Spinal cord (tissue), 10 donors: ENCODE data around the gene BDNF. TPM values are rescaled to one million over a fixed set of nuclear protein-coding genes. Genes with fewer than 3 reads are reported as not detected.

Experiments
- DNase-seq, 6 donors: peaks; one replicate each; pipeline versions ENCODE4 v3.0.0 to v3.0.0-alpha.2; 2013 to 2015; ENCODE audit warnings: low spot score in 6 of 6, low read depth in 4 of 6
- H3K27ac ChIP-seq: one replicate; pipeline ENCODE4 v1.5.1; 2013; ENCODE audit warnings: low read depth, low read length, control low read depth
- H3K27me3 ChIP-seq: one replicate; pipeline ENCODE4 v1.6.1; 2013; ENCODE audit warnings: low read length; ENCODE audit not compliant: control insufficient read depth, insufficient read depth
- H3K36me3 ChIP-seq: one replicate; pipeline ENCODE4 v1.6.1; 2013; ENCODE audit warnings: low read length; ENCODE audit not compliant: control insufficient read depth, insufficient read depth
- H3K4me1 ChIP-seq: one replicate; pipeline ENCODE4 v1.6.1; 2013; ENCODE audit warnings: low read length; ENCODE audit not compliant: control insufficient read depth, insufficient read depth
- H3K4me3 ChIP-seq: one replicate; pipeline ENCODE4 v1.5.1; 2013; ENCODE audit warnings: low read depth, low read length, control low read depth
- H3K9me3 ChIP-seq: one replicate; pipeline ENCODE4 v1.6.1; 2013; ENCODE audit warnings: low read length; ENCODE audit not compliant: control insufficient read depth, insufficient read depth
- WGBS: methylation state at CpG from one replicate; pipeline ENCODE4 v1.1.5; 2013; ENCODE audit warnings: missing lambda C conversion rate; ENCODE audit not compliant: insufficient coverage; 5-methylcytosine and 5-hydroxymethylcytosine counted together
- polyA plus RNA-seq, 2 donors: library from polyadenylated mRNA; unstranded; fragments of 120-200 nt; gene quantifications; one replicate each; pipeline ENCODE4 v1.2.1, GENCODE V29; 2013; ENCODE audit not compliant: insufficient read length in 2 of 2
- total RNA-seq, 2 donors: library from RNA; depleted of rRNA in 1 of 2; stranded (reverse); fragments of 120-200 nt in 1 of 2; fragments of >200 nt in 1 of 2; gene quantifications; one replicate each; pipeline versions ENCODE4 v1.2.3 to v1.2.4, GENCODE V29; 2013 to 2014
- donor health status: healthy.

The BDNF gene
- total and polyA plus RNA-seq, 4 donors, result 1.9 to 3.5 (median 2.4) TPM

- Histone ChIP-seq H3K27me3 (peaks cover 72% of the 10 kb centered on the region), H3K27ac (no peak overlapping the region), H3K4me1 (peaks cover 31% of the 10 kb centered on the region), H3K4me3 (peak overlapping the region; percentile 42), H3K36me3 (no peaks in the 10 kb centered on the region), H3K9me3 (no peaks in the 10 kb centered on the region)
- peak in 5 of 6 donors; percentile 67 to 95 (median 84) for DNase-seq
- under 1% methylated on average over 18 of the region's 18 CpGs for WGBS
These were observed 1.4 kb downstream of the BDNF start for GRCh38 chr11:27698872-27699241.

DNA sequence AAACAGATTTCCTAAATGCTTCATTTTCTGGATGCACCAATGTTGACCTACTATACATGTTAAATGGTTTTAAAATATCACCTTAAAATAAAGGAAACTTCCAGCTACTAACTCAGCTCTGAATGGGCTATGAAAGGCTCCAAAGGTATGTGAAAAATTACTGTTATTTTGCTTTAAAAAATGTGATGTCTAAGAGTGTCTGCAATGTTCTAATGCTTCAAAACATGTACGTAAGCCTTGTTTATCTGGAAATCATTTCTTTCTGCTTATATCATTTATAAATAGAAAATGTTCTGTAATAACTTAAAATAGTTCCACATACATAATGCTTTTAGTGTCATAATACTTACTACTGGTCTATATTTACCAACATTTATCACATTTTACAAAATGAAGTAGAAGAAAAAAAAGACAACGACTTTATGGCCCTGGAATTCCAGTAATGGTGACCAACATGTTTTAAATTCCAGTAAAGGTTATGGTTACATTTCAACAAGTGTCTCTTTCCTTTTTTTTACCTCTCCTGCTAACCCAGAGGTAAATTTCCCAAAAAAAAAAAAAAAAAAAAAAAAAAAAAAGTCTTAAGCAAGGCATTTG is 2.5 kb downstream of the BDNF start:
- Histone ChIP-seq H3K4me1 (peaks cover 31% of the 10 kb centered on the region), H3K4me3 (no peak overlapping the region), H3K27ac (no peak overlapping the region), H3K36me3 (no peaks in the 10 kb centered on the region), H3K27me3 (peaks cover 63% of the 10 kb centered on the region), H3K9me3 (no peaks in the 10 kb centered on the region)
- DNase-seq, result no peak
- no CpG with 5 or more reads among the region's 2 CpGs for WGBS

GRCh38 chr11:27696961-27697360 is 3.3 kb downstream of the BDNF start:
- H3K9me3 ChIP-seq, result no peaks in the 10 kb centered on the region
- no CpG with 5 or more reads among the region's 8 CpGs for WGBS
- no peak for DNase-seq
- no peak overlapping the region for H3K27ac ChIP-seq
- H3K4me3 ChIP-seq, result no peak overlapping the region
- H3K27me3 ChIP-seq, result peaks cover 55% of the 10 kb centered on the region
- peaks cover 31% of the 10 kb centered on the region for H3K4me1 ChIP-seq
- no peaks in the 10 kb centered on the region for H3K36me3 ChIP-seq

DNA sequence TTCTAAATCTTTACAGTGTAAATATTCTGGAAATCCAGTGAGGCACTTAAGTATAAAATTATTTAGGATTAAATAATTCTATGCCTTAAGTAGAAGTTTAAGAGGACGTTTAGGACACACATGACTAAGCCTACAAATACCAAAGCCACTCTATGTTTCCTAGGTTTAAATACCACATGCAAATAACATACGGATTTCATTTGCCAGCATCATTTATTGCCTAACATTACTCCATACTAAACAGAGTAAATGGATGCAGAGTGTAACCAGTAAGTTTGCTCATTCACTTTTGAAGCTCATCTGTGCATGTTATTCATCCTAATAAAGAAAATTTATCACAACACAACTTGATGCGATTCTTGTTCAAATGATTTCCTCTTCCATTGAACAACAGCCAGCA is 4.1 kb downstream of the BDNF start:
- H3K36me3 ChIP-seq, result no peaks in the 10 kb centered on the region
- no peaks in the 10 kb centered on the region for H3K9me3 ChIP-seq
- peaks cover 46% of the 10 kb centered on the region for H3K27me3 ChIP-seq
- H3K4me1 ChIP-seq, result peaks cover 24% of the 10 kb centered on the region
- WGBS, result 43% methylated on average over 3 of the region's 3 CpGs
- H3K4me3 ChIP-seq, result no peak overlapping the region
- H3K27ac ChIP-seq, result no peak overlapping the region
- no peak for DNase-seq

DNA sequence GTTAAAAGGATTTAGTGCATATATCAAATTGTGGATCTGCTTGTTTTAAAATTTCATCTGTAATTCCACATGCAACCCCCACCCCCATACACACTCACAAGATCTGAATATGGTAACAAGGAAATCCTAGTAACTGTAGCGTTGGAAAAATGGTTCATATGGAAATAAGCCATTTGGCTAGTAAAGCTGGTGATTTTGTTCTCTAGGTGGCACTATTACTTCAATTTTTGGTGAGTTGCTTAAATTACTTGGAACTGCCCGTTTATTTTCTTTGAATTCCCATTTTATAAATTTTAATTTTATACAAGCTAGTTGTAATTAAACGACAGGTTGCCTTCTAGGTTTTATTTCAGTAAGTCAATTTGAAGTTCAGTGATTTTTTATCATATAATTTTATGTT is 5.3 kb downstream of the BDNF start:
- Histone ChIP-seq H3K9me3 (no peaks in the 10 kb centered on the region), H3K27me3 (peaks cover 37% of the 10 kb centered on the region), H3K4me1 (peaks cover 14% of the 10 kb centered on the region), H3K27ac (no peak overlapping the region), H3K4me3 (no peak overlapping the region), H3K36me3 (no peaks in the 10 kb centered on the region)
- WGBS, result no CpG with 5 or more reads among the region's 3 CpGs
- peak in 2 of 6 donors; percentile 66 to 84 for DNase-seq

DNA sequence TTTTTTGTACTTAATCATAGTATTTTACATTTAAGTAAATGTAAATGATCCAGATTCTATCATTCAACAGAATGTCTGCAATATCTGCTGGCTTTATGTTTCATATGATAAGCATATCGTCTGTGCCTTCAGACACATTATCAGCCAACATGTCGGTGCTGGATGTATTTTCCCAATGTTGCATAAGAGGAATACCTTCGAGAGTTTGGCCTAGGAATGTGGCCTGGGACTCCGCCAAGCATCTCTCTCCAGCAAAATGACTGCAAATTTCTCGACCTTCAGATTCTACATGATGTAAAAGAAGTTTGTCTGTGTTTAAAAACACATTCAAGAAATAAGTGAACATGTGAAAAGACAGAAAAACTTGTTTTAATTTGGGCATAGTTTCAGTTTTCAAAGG is 6.9 kb downstream of the BDNF start:
- peak in 1 of 6 donors; percentile 75 for DNase-seq
- H3K27ac ChIP-seq, result no peak overlapping the region
- H3K9me3 ChIP-seq, result no peaks in the 10 kb centered on the region
- H3K27me3 ChIP-seq, result peaks cover 23% of the 10 kb centered on the region
- no peaks in the 10 kb centered on the region for H3K4me1 ChIP-seq
- no peak overlapping the region for H3K4me3 ChIP-seq
- WGBS, result 83% methylated on average over 1 of the region's 5 CpGs
- H3K36me3 ChIP-seq, result no peaks in the 10 kb centered on the region

- Histone ChIP-seq H3K27ac (no peak overlapping the region), H3K27me3 (peaks cover 19% of the 10 kb centered on the region), H3K9me3 (no peaks in the 10 kb centered on the region), H3K4me3 (no peak overlapping the region), H3K4me1 (no peaks in the 10 kb centered on the region), H3K36me3 (no peaks in the 10 kb centered on the region)
- 100% methylated on average over 1 of the region's 2 CpGs for WGBS
- no peak for DNase-seq
These were observed 7.5 kb downstream of the BDNF start for GRCh38 chr11:27692781-27693180.

- Histone ChIP-seq H3K4me1 (no peaks in the 10 kb centered on the region), H3K27me3 (no peaks in the 10 kb centered on the region), H3K4me3 (no peak overlapping the region), H3K27ac (no peak overlapping the region), H3K36me3 (no peaks in the 10 kb centered on the region), H3K9me3 (no peaks in the 10 kb centered on the region)
- WGBS, result 65% methylated on average over 4 of the region's 4 CpGs
- no peak for DNase-seq
These were observed 12.2 kb downstream of the BDNF start for GRCh38 chr11:27688076-27688475.

GRCh38 chr11:27681664-27682063 is 18.6 kb downstream of the BDNF start:
- H3K4me3 ChIP-seq, result no peak overlapping the region
- H3K9me3 ChIP-seq, result no peaks in the 10 kb centered on the region
- H3K27ac ChIP-seq, result no peak overlapping the region
- no peaks in the 10 kb centered on the region for H3K27me3 ChIP-seq
- no CpG with 5 or more reads among the region's 1 CpG for WGBS
- no peak for DNase-seq
- H3K4me1 ChIP-seq, result no peaks in the 10 kb centered on the region
- no peaks in the 10 kb centered on the region for H3K36me3 ChIP-seq

DNA sequence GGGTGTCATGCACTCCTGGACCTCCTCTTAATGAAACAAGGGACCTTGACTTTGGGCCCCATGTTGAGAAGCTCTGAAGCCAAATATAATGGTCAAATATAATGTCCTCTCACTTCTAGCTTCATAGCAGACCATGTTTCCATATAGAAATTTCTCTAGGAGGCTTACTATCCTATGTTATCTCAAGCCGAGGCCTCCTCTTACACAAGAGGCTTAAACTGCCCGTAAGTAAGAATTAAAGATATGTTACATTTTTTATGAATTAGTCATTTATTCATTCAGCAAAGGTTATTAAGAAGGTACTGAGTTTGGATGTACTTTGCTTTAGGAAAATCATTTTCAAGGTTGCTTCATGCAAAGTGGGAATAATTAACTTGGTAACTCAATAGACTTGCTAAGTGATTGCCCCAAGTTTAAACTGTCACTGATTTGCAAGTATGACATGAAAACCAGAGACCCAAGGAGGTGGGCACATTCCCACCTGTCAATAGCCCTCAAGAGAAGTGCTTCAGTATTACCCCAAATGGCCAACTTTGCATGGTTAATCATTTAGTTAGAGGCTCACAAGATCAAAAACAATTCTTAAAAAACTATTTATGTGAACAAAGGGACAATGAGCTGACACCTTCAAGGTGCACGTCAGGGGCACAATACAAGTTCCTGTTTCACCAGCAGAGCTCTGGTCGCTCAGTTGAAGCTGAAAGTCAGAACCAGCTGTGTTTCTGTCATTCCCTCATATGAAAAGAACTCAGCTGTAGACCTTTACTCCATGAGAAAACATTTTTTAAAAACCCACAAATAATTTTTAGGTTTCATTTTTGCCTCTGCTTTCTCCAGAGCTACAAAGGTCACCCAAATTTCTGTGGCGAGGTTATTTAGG is 20.9 kb downstream of the BDNF start:
- Histone ChIP-seq H3K9me3 (no peaks in the 10 kb centered on the region), H3K27me3 (no peaks in the 10 kb centered on the region), H3K27ac (no peak overlapping the region), H3K36me3 (no peaks in the 10 kb centered on the region), H3K4me3 (no peak overlapping the region), H3K4me1 (no peaks in the 10 kb centered on the region)
- DNase-seq, result no peak
- 92% methylated on average over 2 of the region's 5 CpGs for WGBS
